NB4 (cell line): Measurements from ENCODE around the gene IL3RA.

ENCODE experiments used
- DNase-seq: peaks from one replicate; pipeline ENCODE4 v3.0.0; 2010; ENCODE audit warnings: low read depth
- H3K4me3 ChIP-seq: one replicate; pipeline ENCODE4 v1.5.1; 2011; ENCODE audit warnings: mild to moderate bottlenecking, low read depth, low read length, moderate library complexity
- CTCF ChIP-seq: IDR thresholded peaks from one replicate; pipeline ENCODE4 v1.5.1; 2012; ENCODE audit warnings: low read depth, low read length
- MAX ChIP-seq: IDR thresholded peaks from 2 replicates; pipeline ENCODE4 v1.6.1; 2011; ENCODE audit warnings: low read depth, low read length
- MYC ChIP-seq: IDR thresholded peaks from 2 replicates; pipeline ENCODE4 v1.6.1; 2011; ENCODE audit warnings: low read depth, low read length
- POLR2A ChIP-seq: IDR thresholded peaks from 2 replicates; pipeline ENCODE4 v1.6.1; 2011; ENCODE audit warnings: mild to moderate bottlenecking; ENCODE audit not compliant: insufficient read length; ENCODE audit errors: extremely low read depth

Gene IL3RA

GRCh38 chrX:1313788-1314187 is 22.8 kb upstream of the IL3RA start:
- H3K4me3 ChIP-seq, result no peak overlapping the region
- no peak for DNase-seq
- TF ChIP-seq MYC, result no peak
- no peak for TF ChIP-seq MAX
- TF ChIP-seq POLR2A, result no peak
- no peak for TF ChIP-seq CTCF

GRCh38 chrX:1316527-1316926 is 20.1 kb upstream of the IL3RA start:
- no peak overlapping the region for H3K4me3 ChIP-seq
- TF ChIP-seq POLR2A, result no peak
- TF ChIP-seq CTCF, result no peak
- no peak for TF ChIP-seq MYC
- TF ChIP-seq MAX, result no peak
- DNase-seq, result peak; percentile 90

GRCh38 chrX:1321674-1322073 is 14.9 kb upstream of the IL3RA start:
- DNase-seq, result peak; percentile 20
- H3K4me3 ChIP-seq, result no peak overlapping the region
- TF ChIP-seq MYC (no peak), MAX (no peak), CTCF (no peak), POLR2A (no peak)

GRCh38 chrX:1322393-1322792 is 14.2 kb upstream of the IL3RA start:
- H3K4me3 ChIP-seq, result no peak overlapping the region

GRCh38 chrX:1323315-1323714 is 13.3 kb upstream of the IL3RA start:
- H3K4me3 ChIP-seq, result no peak overlapping the region
- peak; percentile 84 for DNase-seq
- TF ChIP-seq MYC, result no peak
- no peak for TF ChIP-seq POLR2A
- peak; percentile 50 for TF ChIP-seq CTCF
- TF ChIP-seq MAX, result 0 out of 2 replicates have a peak, but pooled peaks have one; percentile 4

More at GRCh38 chrX:1322393-1322792, 14.2 kb upstream of the IL3RA start:
- peak; percentile 63 for DNase-seq
- no peak for TF ChIP-seq MAX
- no peak for TF ChIP-seq CTCF
- no peak for TF ChIP-seq MYC
- TF ChIP-seq POLR2A, result no peak
